RWPE2 (cell line): ENCODE data around the gene TSEN2.
"Not testable (repeated sequence)": the region's sequence is repeated elsewhere in the genome, so short reads cannot be mapped to it uniquely, and the experiment has no call there.

Source experiments
- ATAC-seq: fragments of 200-7000 bp; cut with Tn5 transposase; 3 replicates; pipeline ENCODE4 v1.9.1; 2021; ENCODE audit warnings: low read depth
- DNase-seq: peaks from one replicate; pipeline ENCODE4 v3.0.0-alpha.2; 2020; ENCODE audit warnings: low spot score
- H3K27ac ChIP-seq: fragments of 450-650 bp; 2 replicates; pipeline ENCODE4 v1.5.1; 2017; ENCODE audit warnings: mild to moderate bottlenecking; ENCODE audit not compliant: poor library complexity, severe bottlenecking
- H3K27me3 ChIP-seq: fragments of 250-450 bp; sonication (Bioruptor Pico); 2 replicates; pipeline ENCODE4 v1.5.1; 2021; ENCODE audit warnings: mild to moderate bottlenecking, moderate library complexity; ENCODE audit not compliant: insufficient read depth, poor library complexity, severe bottlenecking
- H3K36me3 ChIP-seq: fragments of 250-450 bp; sonication (Bioruptor Pico); 2 replicates; pipeline ENCODE4 v1.5.1; 2020; ENCODE audit warnings: low read depth, mild to moderate bottlenecking, moderate library complexity
- H3K4me1 ChIP-seq: fragments of 250-450 bp; sonication (Bioruptor Pico); 2 replicates; pipeline ENCODE4 v1.5.1; 2021; ENCODE audit warnings: mild to moderate bottlenecking, moderate library complexity; ENCODE audit not compliant: insufficient read depth, poor library complexity, severe bottlenecking
- H3K4me3 ChIP-seq: fragments of 250-450 bp; sonication (Bioruptor Pico); 2 replicates; pipeline ENCODE4 v1.5.1; 2021; ENCODE audit warnings: mild to moderate bottlenecking, moderate library complexity; ENCODE audit not compliant: severe bottlenecking
- H3K9me3 ChIP-seq: fragments of 250-450 bp; sonication (Bioruptor Pico); 2 replicates; pipeline ENCODE4 v1.5.1; 2021; ENCODE audit warnings: mild to moderate bottlenecking, moderate library complexity; ENCODE audit not compliant: severe bottlenecking
- TF ChIP-seq, protein P1 (sequence below): fragments of 450-650 bp; IDR thresholded peaks from one replicate; pipeline ENCODE4 v1.5.1; 2017; ENCODE audit warnings: mild to moderate bottlenecking, moderate library complexity; ENCODE audit not compliant: poor library complexity, severe bottlenecking

Gene TSEN2

GRCh38 chr3:12476238-12476897, 7.9 kb upstream of the TSEN2 start:
- H3K27me3 ChIP-seq = no peaks in the 10 kb centered on the region
- no peaks in the 10 kb centered on the region for H3K36me3 ChIP-seq
- peaks cover 9% of the 10 kb centered on the region for H3K4me1 ChIP-seq
- no peaks in the 10 kb centered on the region for H3K9me3 ChIP-seq
- TF ChIP-seq, protein P1, sequence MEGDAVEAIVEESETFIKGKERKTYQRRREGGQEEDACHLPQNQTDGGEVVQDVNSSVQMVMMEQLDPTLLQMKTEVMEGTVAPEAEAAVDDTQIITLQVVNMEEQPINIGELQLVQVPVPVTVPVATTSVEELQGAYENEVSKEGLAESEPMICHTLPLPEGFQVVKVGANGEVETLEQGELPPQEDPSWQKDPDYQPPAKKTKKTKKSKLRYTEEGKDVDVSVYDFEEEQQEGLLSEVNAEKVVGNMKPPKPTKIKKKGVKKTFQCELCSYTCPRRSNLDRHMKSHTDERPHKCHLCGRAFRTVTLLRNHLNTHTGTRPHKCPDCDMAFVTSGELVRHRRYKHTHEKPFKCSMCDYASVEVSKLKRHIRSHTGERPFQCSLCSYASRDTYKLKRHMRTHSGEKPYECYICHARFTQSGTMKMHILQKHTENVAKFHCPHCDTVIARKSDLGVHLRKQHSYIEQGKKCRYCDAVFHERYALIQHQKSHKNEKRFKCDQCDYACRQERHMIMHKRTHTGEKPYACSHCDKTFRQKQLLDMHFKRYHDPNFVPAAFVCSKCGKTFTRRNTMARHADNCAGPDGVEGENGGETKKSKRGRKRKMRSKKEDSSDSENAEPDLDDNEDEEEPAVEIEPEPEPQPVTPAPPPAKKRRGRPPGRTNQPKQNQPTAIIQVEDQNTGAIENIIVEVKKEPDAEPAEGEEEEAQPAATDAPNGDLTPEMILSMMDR = no peak
- H3K4me3 ChIP-seq = no peak overlapping the region
- DNase-seq (peak; percentile 3), ATAC-seq (peak; percentile 54; the same call in 1 of the 3 replicates)
- H3K27ac ChIP-seq = peak overlapping the region; percentile 19

GRCh38 chr3:12477256-12477655, 7.0 kb upstream of the TSEN2 start:
- no peaks in the 10 kb centered on the region for H3K36me3 ChIP-seq
- TF ChIP-seq, protein P1 = no peak
- no peak overlapping the region for H3K27ac ChIP-seq
- peaks cover 9% of the 10 kb centered on the region for H3K4me1 ChIP-seq
- no peaks in the 10 kb centered on the region for H3K9me3 ChIP-seq
- H3K4me3 ChIP-seq = no peak overlapping the region
- DNase-seq (peak; percentile 30), ATAC-seq (no peak)
- no peaks in the 10 kb centered on the region for H3K27me3 ChIP-seq

DNA sequence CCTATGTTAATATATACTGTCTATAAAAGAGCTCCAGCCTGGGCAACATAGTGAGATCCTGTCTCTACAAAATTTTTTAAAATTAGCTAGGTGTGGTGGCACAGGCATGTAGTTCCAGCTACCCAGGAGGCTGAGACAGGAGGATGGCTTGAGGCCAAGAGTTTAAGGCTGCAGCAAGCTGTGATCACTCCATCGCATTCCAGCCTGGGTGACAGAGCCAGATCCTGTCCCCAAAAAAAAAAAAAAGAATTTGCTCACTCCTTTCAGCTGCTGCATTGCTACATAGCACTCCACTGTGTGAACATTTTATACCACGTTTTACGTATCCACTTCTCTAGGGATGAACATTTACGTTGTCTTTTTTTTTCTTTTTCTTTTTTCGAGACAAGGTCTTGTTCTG, 6.0 kb upstream of the TSEN2 start:
- TF ChIP-seq, protein P1 = no peak
- DNase-seq (no peak), ATAC-seq (no peak)
- no peak overlapping the region for H3K27ac ChIP-seq
- H3K27me3 ChIP-seq = no peaks in the 10 kb centered on the region
- peaks cover 9% of the 10 kb centered on the region for H3K4me1 ChIP-seq
- no peaks in the 10 kb centered on the region for H3K36me3 ChIP-seq
- H3K4me3 ChIP-seq = no peak overlapping the region
- H3K9me3 ChIP-seq = no peaks in the 10 kb centered on the region

DNA sequence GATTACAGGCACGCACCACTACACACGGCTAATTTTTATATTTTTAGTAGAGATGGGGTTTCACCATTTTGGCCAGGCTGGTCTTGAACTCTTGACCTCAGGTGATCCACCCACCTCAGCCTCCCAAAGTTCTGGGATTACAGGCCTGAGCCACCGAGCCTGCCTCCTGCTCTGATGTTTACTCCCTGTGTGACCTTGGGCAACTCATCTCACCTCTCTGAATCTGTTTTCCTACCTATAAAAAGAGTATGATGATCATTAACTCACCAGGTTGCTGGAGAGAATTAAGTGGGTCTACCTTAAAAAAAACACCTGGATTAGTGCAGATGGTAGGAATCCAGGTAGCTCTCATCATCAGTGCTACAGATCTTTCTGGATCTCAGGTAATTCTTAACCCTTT, 5.1 kb upstream of the TSEN2 start:
- H3K9me3 ChIP-seq, H3K4me3 ChIP-seq, H3K27me3 ChIP-seq, DNase-seq, H3K4me1 ChIP-seq, H3K36me3 ChIP-seq, H3K27ac ChIP-seq, ATAC-seq: not testable (repeated sequence)

DNA sequence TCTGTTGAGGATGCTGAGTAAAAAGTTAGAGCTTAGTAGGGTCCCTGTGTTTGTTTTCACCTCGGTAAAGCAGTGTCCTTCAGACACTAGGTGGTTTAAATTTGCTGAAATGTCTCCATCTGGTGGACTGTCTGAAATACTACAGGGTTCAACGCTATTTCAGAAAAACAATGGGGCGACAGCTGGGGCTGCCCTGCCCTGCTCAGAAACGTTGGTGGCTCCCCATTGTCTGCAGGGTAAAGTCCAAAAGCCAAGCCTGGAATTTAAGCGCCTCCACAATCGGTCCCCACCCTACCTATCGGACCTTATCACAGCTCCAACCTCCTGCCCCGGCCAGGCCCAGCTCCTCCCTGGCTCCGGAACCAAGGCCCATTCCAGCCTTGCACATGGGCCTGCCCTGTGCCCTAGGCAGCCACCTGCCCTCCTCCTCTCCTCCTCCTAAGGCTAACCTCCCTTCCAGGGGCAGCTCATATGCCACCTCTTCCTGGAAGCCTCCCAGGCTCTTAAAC, 4.3 kb upstream of the TSEN2 start:
- TF ChIP-seq, protein P1 = peak; percentile 81
- Histone ChIP-seq H3K27ac (no peak overlapping the region), H3K9me3 (no peaks in the 10 kb centered on the region), H3K4me1 (peaks cover 9% of the 10 kb centered on the region), H3K36me3 (no peaks in the 10 kb centered on the region), H3K27me3 (no peaks in the 10 kb centered on the region), H3K4me3 (no peak overlapping the region)
- ATAC-seq (0 out of 3 replicates have a peak, but pooled peaks have one; percentile 11), DNase-seq (no peak)
